Measurements from ENCODE around the gene HTT-AS.
"Not testable (repeated sequence)": the region's sequence is repeated elsewhere in the genome, so short reads cannot be mapped to it uniquely, and the experiment has no call there.

The HTT-AS gene

DNA sequence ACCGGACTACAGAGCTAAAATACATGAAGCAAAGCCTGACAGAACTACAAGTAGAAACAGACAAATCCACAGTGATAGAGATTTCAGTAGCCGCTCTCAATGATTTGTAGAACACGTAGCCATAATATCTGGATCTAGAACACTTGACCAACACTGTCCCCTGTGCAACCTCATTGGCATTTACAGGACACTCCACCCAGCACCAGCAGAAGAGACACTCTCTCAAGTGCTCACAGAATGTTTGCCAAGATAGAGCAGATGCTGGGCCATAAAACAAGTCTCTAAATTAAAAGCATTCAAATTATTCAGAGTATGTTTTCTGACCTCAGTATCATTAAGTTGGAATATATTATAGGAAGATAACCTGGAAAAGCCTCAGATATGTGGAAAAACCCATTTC, 21.9 kb upstream of the HTT-AS start:
- Histone ChIP-seq H3K27me3 (ENCODE audit: insufficient read depth, low read length, poor library complexity, severe bottlenecking) (no peaks in the 10 kb centered on the region), H3F3A (ENCODE audit: low read depth) (no peaks in the 10 kb centered on the region), H3K9ac (ENCODE audit: low read depth, low read length, poor library complexity, severe bottlenecking) (no peak overlapping the region), H4K20me1 (ENCODE audit: insufficient read depth, low read length, poor library complexity, severe bottlenecking) (no peaks in the 10 kb centered on the region), H2AFZ (ENCODE audit: low read length) (no peak overlapping the region), H3K4me2 (ENCODE audit: low read depth, low read length, poor library complexity, severe bottlenecking) (no peak overlapping the region), H3K9me2 (replicated peaks; ENCODE audit: low read depth, low read length) (no peaks in the 10 kb centered on the region), H3K4me1 (ENCODE audit: insufficient read depth, low read length, poor library complexity, severe bottlenecking) (no peaks in the 10 kb centered on the region), H3K79me2 (ENCODE audit: insufficient read depth, low read length) (peaks cover 11% of the 10 kb centered on the region; the same call in 1 of the 2 replicates), H3K9me3 (ENCODE audit: insufficient read depth, low read depth, low read length) (no peaks in the 10 kb centered on the region), H3K4me3 (ENCODE audit: low read length, poor library complexity, severe bottlenecking) (no peak overlapping the region), H3K36me3 (ENCODE audit: insufficient read depth, low read length) (peaks cover 42% of the 10 kb centered on the region)
- TF ChIP-seq, protein P1, sequence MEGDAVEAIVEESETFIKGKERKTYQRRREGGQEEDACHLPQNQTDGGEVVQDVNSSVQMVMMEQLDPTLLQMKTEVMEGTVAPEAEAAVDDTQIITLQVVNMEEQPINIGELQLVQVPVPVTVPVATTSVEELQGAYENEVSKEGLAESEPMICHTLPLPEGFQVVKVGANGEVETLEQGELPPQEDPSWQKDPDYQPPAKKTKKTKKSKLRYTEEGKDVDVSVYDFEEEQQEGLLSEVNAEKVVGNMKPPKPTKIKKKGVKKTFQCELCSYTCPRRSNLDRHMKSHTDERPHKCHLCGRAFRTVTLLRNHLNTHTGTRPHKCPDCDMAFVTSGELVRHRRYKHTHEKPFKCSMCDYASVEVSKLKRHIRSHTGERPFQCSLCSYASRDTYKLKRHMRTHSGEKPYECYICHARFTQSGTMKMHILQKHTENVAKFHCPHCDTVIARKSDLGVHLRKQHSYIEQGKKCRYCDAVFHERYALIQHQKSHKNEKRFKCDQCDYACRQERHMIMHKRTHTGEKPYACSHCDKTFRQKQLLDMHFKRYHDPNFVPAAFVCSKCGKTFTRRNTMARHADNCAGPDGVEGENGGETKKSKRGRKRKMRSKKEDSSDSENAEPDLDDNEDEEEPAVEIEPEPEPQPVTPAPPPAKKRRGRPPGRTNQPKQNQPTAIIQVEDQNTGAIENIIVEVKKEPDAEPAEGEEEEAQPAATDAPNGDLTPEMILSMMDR (conservative IDR thresholded peaks at IDR 0.05; ENCODE audit: low read length), result no peak
- TF ChIP-seq EZH2phosphoT487 (IDR thresholded peaks at IDR 0.05; ENCODE audit: borderline replicate concordance), result no peak

DNA sequence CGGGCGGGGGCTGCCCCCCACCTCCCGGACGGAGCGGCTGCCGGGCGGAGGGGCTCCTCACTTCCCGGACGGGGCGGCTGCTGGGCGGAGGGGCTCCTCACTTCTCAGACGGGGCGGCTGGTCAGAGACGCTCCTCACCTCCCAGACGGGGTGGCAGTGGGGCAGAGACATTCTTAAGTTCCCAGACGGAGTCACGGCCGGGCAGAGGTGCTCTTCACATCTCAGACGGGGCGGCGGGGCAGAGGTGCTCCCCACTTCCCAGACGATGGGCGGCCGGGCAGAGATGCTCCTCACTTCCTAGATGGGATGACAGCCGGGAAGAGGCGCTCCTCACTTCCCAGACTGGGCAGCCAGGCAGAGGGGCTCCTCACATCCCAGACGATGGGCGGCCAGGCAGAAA, 20.4 kb upstream of the HTT-AS start:
- H3F3A ChIP-seq (ENCODE audit: low read depth); H3K9ac ChIP-seq (ENCODE audit: low read depth, low read length, poor library complexity, severe bottlenecking); H3K4me1 ChIP-seq (ENCODE audit: insufficient read depth, low read length, poor library complexity, severe bottlenecking); H2AFZ ChIP-seq (ENCODE audit: low read length); H3K4me2 ChIP-seq (ENCODE audit: low read depth, low read length, poor library complexity, severe bottlenecking); H3K9me3 ChIP-seq (ENCODE audit: insufficient read depth, low read depth, low read length); H3K27me3 ChIP-seq (ENCODE audit: insufficient read depth, low read length, poor library complexity, severe bottlenecking); H3K9me2 ChIP-seq (replicated peaks; ENCODE audit: low read depth, low read length); H3K79me2 ChIP-seq (ENCODE audit: insufficient read depth, low read length); H3K4me3 ChIP-seq (ENCODE audit: low read length, poor library complexity, severe bottlenecking); H4K20me1 ChIP-seq (ENCODE audit: insufficient read depth, low read length, poor library complexity, severe bottlenecking): not testable (repeated sequence)
- peaks cover 38% of the 10 kb centered on the region for H3K36me3 ChIP-seq (ENCODE audit: insufficient read depth, low read length)

DNA sequence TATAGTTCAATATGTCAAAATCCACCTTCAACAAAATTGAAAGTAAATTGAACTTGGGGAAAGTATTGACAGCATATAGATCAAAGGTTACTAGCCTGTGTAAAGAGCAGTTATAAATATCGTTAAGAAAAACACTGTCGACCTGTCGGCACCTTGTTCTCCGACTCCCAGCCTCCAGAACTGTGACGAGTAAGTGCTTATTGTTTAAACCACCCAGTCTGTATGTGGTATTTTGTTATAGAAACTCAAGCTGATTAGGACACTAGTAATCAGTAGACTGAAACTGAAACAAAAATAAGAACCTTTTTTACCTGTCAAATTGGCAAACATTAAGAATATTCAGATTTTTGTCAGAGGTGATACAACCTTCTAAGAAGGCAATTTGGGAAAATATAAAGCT, 17.1 kb upstream of the HTT-AS start:
- no peaks in the 10 kb centered on the region for H3K4me1 ChIP-seq (ENCODE audit: insufficient read depth, low read length, poor library complexity, severe bottlenecking)
- no peaks in the 10 kb centered on the region for H3K9me3 ChIP-seq (ENCODE audit: insufficient read depth, low read depth, low read length)
- H3K4me3 ChIP-seq (ENCODE audit: low read length, poor library complexity, severe bottlenecking), result no peak overlapping the region
- H2AFZ ChIP-seq (ENCODE audit: low read length), result no peak overlapping the region
- no peak overlapping the region for H3K9ac ChIP-seq (ENCODE audit: low read depth, low read length, poor library complexity, severe bottlenecking)
- H3K27me3 ChIP-seq (ENCODE audit: insufficient read depth, low read length, poor library complexity, severe bottlenecking), result no peaks in the 10 kb centered on the region
- no peak overlapping the region for H3K4me2 ChIP-seq (ENCODE audit: low read depth, low read length, poor library complexity, severe bottlenecking)
- no peaks in the 10 kb centered on the region for H3F3A ChIP-seq (ENCODE audit: low read depth)
- H3K79me2 ChIP-seq (ENCODE audit: insufficient read depth, low read length), result peaks cover 1% of the 10 kb centered on the region; the same call in 1 of the 2 replicates
- H3K9me2 ChIP-seq (replicated peaks; ENCODE audit: low read depth, low read length), result no peaks in the 10 kb centered on the region
- H4K20me1 ChIP-seq (ENCODE audit: insufficient read depth, low read length, poor library complexity, severe bottlenecking), result no peaks in the 10 kb centered on the region
- peaks cover 53% of the 10 kb centered on the region; the same call in 1 of the 2 replicates for H3K36me3 ChIP-seq (ENCODE audit: insufficient read depth, low read length)
- no peak for TF ChIP-seq EZH2phosphoT487 (IDR thresholded peaks at IDR 0.05; ENCODE audit: borderline replicate concordance)
- TF ChIP-seq, protein P1 (conservative IDR thresholded peaks at IDR 0.05; ENCODE audit: low read length), result no peak

DNA sequence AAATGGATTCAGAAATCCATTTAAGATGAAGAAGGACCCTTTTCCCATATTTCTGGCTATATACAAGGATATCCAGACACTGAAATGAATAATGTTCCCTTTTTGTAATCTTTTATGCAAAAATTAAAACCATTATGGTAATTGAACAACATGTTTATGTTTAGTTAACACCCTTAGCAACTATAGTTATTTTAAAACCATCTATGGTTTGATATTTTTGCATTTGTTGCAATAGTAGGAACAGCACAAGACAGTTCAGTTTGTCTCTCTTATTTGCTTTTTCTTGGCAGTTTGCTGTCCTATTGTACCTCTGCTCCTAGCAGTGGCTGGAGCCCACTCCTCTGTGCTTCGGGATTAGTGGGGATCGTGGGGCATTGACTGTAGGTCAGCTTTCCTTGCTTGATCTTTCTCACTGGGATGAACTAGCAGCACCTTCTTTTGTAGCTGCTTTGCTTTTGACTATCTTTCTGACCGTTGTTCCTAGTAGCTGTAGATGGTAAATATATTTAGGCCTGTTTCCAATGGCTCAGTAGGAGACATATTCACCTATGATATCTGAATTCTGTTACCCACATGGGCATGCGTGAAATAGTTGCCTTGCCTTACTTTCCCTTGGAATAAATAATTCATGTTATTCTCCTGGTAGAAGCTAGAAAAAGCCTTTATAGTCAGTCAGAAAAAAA, 12.9 kb upstream of the HTT-AS start:
- H3K9me2 ChIP-seq (replicated peaks; ENCODE audit: low read depth, low read length), result no peaks in the 10 kb centered on the region
- no peak overlapping the region for H3K9ac ChIP-seq (ENCODE audit: low read depth, low read length, poor library complexity, severe bottlenecking)
- H3K27me3 ChIP-seq (ENCODE audit: insufficient read depth, low read length, poor library complexity, severe bottlenecking), result no peaks in the 10 kb centered on the region
- peaks cover 8% of the 10 kb centered on the region for H3K4me1 ChIP-seq (ENCODE audit: insufficient read depth, low read length, poor library complexity, severe bottlenecking)
- H4K20me1 ChIP-seq (ENCODE audit: insufficient read depth, low read length, poor library complexity, severe bottlenecking), result peaks cover 6% of the 10 kb centered on the region
- H3K4me2 ChIP-seq (ENCODE audit: low read depth, low read length, poor library complexity, severe bottlenecking), result no peak overlapping the region
- H3F3A ChIP-seq (ENCODE audit: low read depth), result no peaks in the 10 kb centered on the region
- no peak overlapping the region for H2AFZ ChIP-seq (ENCODE audit: low read length)
- H3K36me3 ChIP-seq (ENCODE audit: insufficient read depth, low read length), result peaks cover 38% of the 10 kb centered on the region; the same call in 1 of the 2 replicates
- no peaks in the 10 kb centered on the region for H3K9me3 ChIP-seq (ENCODE audit: insufficient read depth, low read depth, low read length)
- peaks cover 37% of the 10 kb centered on the region for H3K79me2 ChIP-seq (ENCODE audit: insufficient read depth, low read length)
- no peak for TF ChIP-seq EZH2phosphoT487 (IDR thresholded peaks at IDR 0.05; ENCODE audit: borderline replicate concordance)
- TF ChIP-seq, protein P1 (conservative IDR thresholded peaks at IDR 0.05; ENCODE audit: low read length), result no peak
- no peak overlapping the region for H3K4me3 ChIP-seq (ENCODE audit: low read length, poor library complexity, severe bottlenecking)

Data from Loucy (cell line).